K562 (cell line): ENCODE measurements around the gene YPEL1. TPM values are rescaled to one million over a fixed set of nuclear protein-coding genes. Genes with fewer than 3 reads are reported as not detected.

Experiments used
- ATAC-seq: fragments of 200-7000 bp; cut with Tn5 transposase; 3 replicates; pipeline ENCODE4 v1.9.1; 2020; ENCODE audit warnings: moderate library complexity
- BruUV-seq: library from RNA; stranded (reverse); fragments of 400-500 nt; replicated peaks from 2 replicates; lab custom pipeline; 2021; lab: Mats Ljungman, UMichigan
- CTCF ChIA-PET: fragments of 300-600 bp; formaldehyde crosslinking; extraction: SDS; loops from one replicate; lab custom pipeline; 2021; ENCODE audit warnings: low intra/inter-chr PET ratio; lab: Yijun Ruan, JAX
- POLR2A ChIA-PET: fragments of 300-600, 350-650 bp; sonication (Branson Sonifier 250); formaldehyde crosslinking; extraction: SDS; loops from one replicate; lab custom pipeline; 2021; ENCODE audit warnings: antibody characterized with exemption, inconsistent platforms; lab: Yijun Ruan, JAX
- DNase-seq, 4 experiments: peaks; one replicate each; pipeline versions ENCODE4 v3.0.0 to v3.0.0-alpha.2; 2011 to 2018; ENCODE audit warnings: low spot score in 3 of 4, mixed read lengths in 3 of 4; ENCODE audit errors: extremely low read depth in 1 of 4
- FAIRE-seq: peaks from 2 replicates; lab custom pipeline; 2011; peaks lifted over from hg19 to GRCh38; lab: Jason Lieb, UNC
- H2AFZ ChIP-seq: 2 replicates; pipeline ENCODE4 v1.6.0; 2011; ENCODE audit warnings: low read depth, low read length, control low read depth, inconsistent platforms
- H3K27ac ChIP-seq: fragments of 200-600 bp; 3 replicates; pipeline ENCODE4 v1.8.0; 2011; ENCODE audit warnings: low read depth, mild to moderate bottlenecking, control low read depth, inconsistent platforms, low read length, moderate library complexity, mixed read lengths; ENCODE audit errors: extremely low read depth
- H3K27me3 ChIP-seq, 2 experiments: fragments of 300-600 bp in 1 of 2; 2 replicates in 1 of 2; 3 replicates in 1 of 2; pipeline versions ENCODE4 v1.6.0 to v1.8.0; 2011; ENCODE audit warnings: inconsistent platforms in 2 of 2, low read length in 2 of 2, mild to moderate bottlenecking in 1 of 2, mixed read lengths in 1 of 2, moderate library complexity in 1 of 2; ENCODE audit not compliant: control insufficient read depth in 2 of 2, insufficient read depth in 2 of 2
- H3K36me3 ChIP-seq: fragments of 300-600 bp; 3 replicates; pipeline ENCODE4 v1.8.0; 2011; ENCODE audit warnings: mild to moderate bottlenecking, low read length, inconsistent platforms; ENCODE audit not compliant: control insufficient read depth, insufficient read depth
- H3K4me1 ChIP-seq, 2 experiments: fragments of 200-600 bp in 1 of 2; replicated peaks in 1 of 2; 2 replicates in 1 of 2; 3 replicates in 1 of 2; pipeline versions ENCODE4 v1.5.1 to v1.8.0; 2011; ENCODE audit warnings: inconsistent platforms in 2 of 2, low read length in 2 of 2, mild to moderate bottlenecking in 1 of 2, mixed read lengths in 1 of 2, moderate library complexity in 1 of 2; ENCODE audit not compliant: control insufficient read depth in 2 of 2, insufficient read depth in 2 of 2
- H3K4me2 ChIP-seq: 2 replicates; pipeline ENCODE4 v1.6.1; 2011; ENCODE audit warnings: low read length, control low read depth, inconsistent platforms, mixed read lengths; ENCODE audit not compliant: insufficient read depth
- H3K4me3 ChIP-seq: fragments of 200-600 bp; sonication (generic), shearing (Covaris generic); 2 replicates; pipeline ENCODE4 v1.5.1; 2016; ENCODE audit warnings: control low read depth, inconsistent platforms
- H3K79me2 ChIP-seq: fragments of 200-600 bp; 3 replicates; pipeline ENCODE4 v1.8.0; 2011; ENCODE audit warnings: low read length, inconsistent platforms; ENCODE audit not compliant: control insufficient read depth, insufficient read depth
- H3K9ac ChIP-seq, 2 experiments: 2 replicates each; pipeline versions ENCODE4 v1.6.0 to v1.6.1; 2011; ENCODE audit warnings: low read depth in 2 of 2, low read length in 2 of 2, control low read depth in 1 of 2, inconsistent platforms in 1 of 2, mild to moderate bottlenecking in 1 of 2, mixed read lengths in 1 of 2; ENCODE audit not compliant: insufficient read depth in 1 of 2
- H3K9me1 ChIP-seq: one replicate; pipeline ENCODE4 v1.6.0; 2011; ENCODE audit warnings: inconsistent platforms, mild to moderate bottlenecking, low read length, moderate library complexity; ENCODE audit not compliant: control insufficient read depth, insufficient read depth
- H3K9me3 ChIP-seq: replicated peaks from 2 replicates; pipeline ENCODE4 v1.5.1; 2011; ENCODE audit warnings: low read depth, low read length, inconsistent platforms; ENCODE audit not compliant: control insufficient read depth, insufficient read depth
- H4K20me1 ChIP-seq: replicated peaks from 2 replicates; pipeline ENCODE4 v1.6.1; 2011; ENCODE audit warnings: low read length, inconsistent platforms, mixed read lengths; ENCODE audit not compliant: control insufficient read depth, insufficient read depth
- BHLHE40 ChIP-seq: IDR thresholded peaks from 2 replicates; pipeline ENCODE4 v1.6.1; 2011; ENCODE audit warnings: low read length, improper control_type of control experiment
- E2F3 ChIP-seq: fragments of 250-450 bp; sonication (Bioruptor Pico); IDR thresholded peaks from 2 replicates; pipeline ENCODE4 v1.4.0; 2020; ENCODE audit warnings: mild to moderate bottlenecking
- GABPB1 ChIP-seq: sonication (generic); formaldehyde crosslinking; IDR thresholded peaks from 2 replicates; pipeline ENCODE4 v1.8.0; 2022; ENCODE audit warnings: mild to moderate bottlenecking, missing genetic modification reagents
- HDAC8 ChIP-seq: fragments of 450-650 bp; IDR thresholded peaks from 2 replicates; pipeline ENCODE4 v1.6.1; 2016; ENCODE audit warnings: mild to moderate bottlenecking, missing genetic modification characterization, moderate library complexity, missing compliant biosample characterization
- LCOR ChIP-seq: sonication (generic); formaldehyde crosslinking; IDR thresholded peaks from 2 replicates; pipeline ENCODE4 v1.8.0; 2022; ENCODE audit warnings: mild to moderate bottlenecking, missing genetic modification reagents
- U2AF1 ChIP-seq: fragments of 200-400 bp; formaldehyde crosslinking; optimal IDR thresholded peaks from 2 replicates; pipeline ENCODE3; 2017; ENCODE audit warnings: mild to moderate bottlenecking, low read depth, low read length, moderate library complexity
- YY1 ChIP-seq, 3 experiments: IDR thresholded peaks; 2 replicates each; pipeline ENCODE4 v1.6.1; 2011; ENCODE audit warnings: low read length in 2 of 3, mild to moderate bottlenecking in 2 of 3, moderate library complexity in 2 of 3, borderline replicate concordance in 1 of 3, control low read depth in 1 of 3, low read depth in 1 of 3; ENCODE audit not compliant: insufficient read depth in 3 of 3, insufficient replicate concordance in 2 of 3, control insufficient read depth in 1 of 3, insufficient read length in 1 of 3; ENCODE audit errors: extremely low read depth in 1 of 3
- ZNF184 ChIP-seq: sonication (generic); formaldehyde crosslinking; IDR thresholded peaks from 2 replicates; pipeline ENCODE4 v1.5.0; 2020; ENCODE audit warnings: missing genetic modification reagents
- ZNF57 ChIP-seq: fragments of 450-650 bp; formaldehyde crosslinking; IDR thresholded peaks from 2 replicates; pipeline ENCODE4 v1.4.0; 2020; ENCODE audit warnings: mild to moderate bottlenecking, moderate library complexity
- ZNF583 ChIP-seq: fragments of 250-450 bp; sonication (Bioruptor Pico); IDR thresholded peaks from 2 replicates; pipeline ENCODE4 v1.4.0; 2020
- WGBS: fragments of 100-300 bp; shearing (Covaris generic); methylation state at CpG from one replicate; pipeline ENCODE4 v1.1.6; 2016; ENCODE audit warnings: low coverage, mixed read lengths; ENCODE audit not compliant: insufficient coverage; ENCODE audit errors: missing lambda C conversion rate; 5-methylcytosine and 5-hydroxymethylcytosine counted together
- in situ Hi-C: fragments of 300-500 bp; cut with MboI; formaldehyde crosslinking; loops from 4 replicates; pipeline ENCODE4 v1.15.0; 2018; ENCODE audit warnings: inconsistent platforms, mixed read lengths
- intact Hi-C: fragments of 100-400 bp; cut with micrococcal nuclease; formaldehyde crosslinking; loops from 2 replicates; pipeline ENCODE4 v1.14.2; 2022
- polyA plus RNA-seq, 8 experiments: library from polyadenylated mRNA; depleted of rRNA in 4 of 8; stranded (reverse) in 5 of 8; unstranded in 3 of 8; fragments of >200 nt; fragmentation: Nextera tagmentation in 2 of 8; fragmentation: Illumina TruSeq in 1 of 8; extraction: Ambion mirVana in 2 of 8; extraction: Trizol in 1 of 8; gene quantifications; 2 replicates each; pipeline versions ENCODE4 v1.2.1 to v1.2.3, GENCODE V29; 2011 to 2014; ENCODE audit warnings: inconsistent platforms in 1 of 8, missing spikeins in 1 of 8
- total RNA-seq, 7 experiments: library from RNA; depleted of rRNA in 6 of 7; stranded (reverse); fragments of >200 nt in 6 of 7; fragmentation: Illumina TruSeq in 2 of 7; extraction: Trizol in 2 of 7; gene quantifications; 2 replicates each; pipeline versions ENCODE4 v1.2.1 to v1.2.3, GENCODE V29; 2011 to 2021; ENCODE audit warnings: low replicate concordance in 1 of 7
- TF ChIP-seq, protein P1 (sequence below): fragments of 250-450 bp; sonication (Bioruptor Pico); IDR thresholded peaks from 2 replicates; pipeline ENCODE4 v1.4.0; 2020; ENCODE audit warnings: mild to moderate bottlenecking, moderate library complexity, borderline replicate concordance
- TF ChIP-seq, protein P2 (sequence below), 2 experiments: fragments of 150-350 bp in 1 of 2; IDR thresholded peaks; 2 replicates each; pipeline ENCODE4 v1.6.1; 2012 to 2016; ENCODE audit warnings: low read depth in 2 of 2, low read length in 2 of 2, mild to moderate bottlenecking in 1 of 2, moderate library complexity in 1 of 2
- TF ChIP-seq, protein P3 (sequence below): fragments of 450-650 bp; IDR thresholded peaks from 2 replicates; pipeline ENCODE4 v1.6.1; 2018; ENCODE audit warnings: mild to moderate bottlenecking, low read depth; ENCODE audit not compliant: partially characterized antibody

The YPEL1 gene
- total and polyA plus RNA-seq, 9 of the 15 experiments (the other 6 are each of a cell fraction or from before 2014, with no cell fraction given): 0.07 to 2.2 (median 0.46) TPM

DNA sequence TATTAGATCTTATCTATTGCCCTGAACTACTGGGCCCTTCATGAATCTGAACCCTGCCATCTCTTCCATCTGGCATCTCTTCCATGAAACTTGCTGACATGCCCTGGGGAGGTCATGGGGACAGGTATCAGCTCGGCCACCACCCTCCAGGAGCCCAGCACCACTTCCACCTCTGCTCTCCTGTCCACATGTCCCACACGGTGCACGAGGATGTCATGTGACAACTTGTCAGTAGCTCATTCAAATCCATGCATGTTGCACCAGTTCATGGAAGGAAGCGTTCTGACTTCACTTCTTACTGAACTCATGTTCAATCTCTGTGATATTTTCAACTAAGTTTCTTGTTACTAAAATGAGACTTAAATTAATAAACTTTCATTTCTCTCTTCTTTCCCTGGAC, 16.6 kb downstream of the YPEL1 start:
- in situ Hi-C loops: loop anchor here (5.0 kb wide), 1 partner anchor 1022 kb away; no protein-coding TSS in a partner anchor
- intact Hi-C loops: no loop called here
- TF ChIP-seq LCOR (no peak), E2F3 (CRISPR knock-in tag) (no peak), HDAC8 (tag) (no peak), BHLHE40 (peak; percentile 81), ZNF184 (CRISPR knock-in tag) (no peak), U2AF1 (no peak), ZNF57 (CRISPR knock-in tag) (no peak), YY1 (IDR thresholded peaks at IDR 0.05; ENCODE audit: borderline replicate concordance in 1 of 3, control insufficient read depth in 1 of 3, extremely low read depth in 1 of 3, insufficient read depth in 3 of 3, insufficient read length in 1 of 3, insufficient replicate concordance in 2 of 3, low read depth in 1 of 3, low read length in 2 of 3) (no peak), ZNF583 (CRISPR knock-in tag) (no peak), GABPB1 (CRISPR knock-in tag) (no peak)
- TF ChIP-seq, protein P1, sequence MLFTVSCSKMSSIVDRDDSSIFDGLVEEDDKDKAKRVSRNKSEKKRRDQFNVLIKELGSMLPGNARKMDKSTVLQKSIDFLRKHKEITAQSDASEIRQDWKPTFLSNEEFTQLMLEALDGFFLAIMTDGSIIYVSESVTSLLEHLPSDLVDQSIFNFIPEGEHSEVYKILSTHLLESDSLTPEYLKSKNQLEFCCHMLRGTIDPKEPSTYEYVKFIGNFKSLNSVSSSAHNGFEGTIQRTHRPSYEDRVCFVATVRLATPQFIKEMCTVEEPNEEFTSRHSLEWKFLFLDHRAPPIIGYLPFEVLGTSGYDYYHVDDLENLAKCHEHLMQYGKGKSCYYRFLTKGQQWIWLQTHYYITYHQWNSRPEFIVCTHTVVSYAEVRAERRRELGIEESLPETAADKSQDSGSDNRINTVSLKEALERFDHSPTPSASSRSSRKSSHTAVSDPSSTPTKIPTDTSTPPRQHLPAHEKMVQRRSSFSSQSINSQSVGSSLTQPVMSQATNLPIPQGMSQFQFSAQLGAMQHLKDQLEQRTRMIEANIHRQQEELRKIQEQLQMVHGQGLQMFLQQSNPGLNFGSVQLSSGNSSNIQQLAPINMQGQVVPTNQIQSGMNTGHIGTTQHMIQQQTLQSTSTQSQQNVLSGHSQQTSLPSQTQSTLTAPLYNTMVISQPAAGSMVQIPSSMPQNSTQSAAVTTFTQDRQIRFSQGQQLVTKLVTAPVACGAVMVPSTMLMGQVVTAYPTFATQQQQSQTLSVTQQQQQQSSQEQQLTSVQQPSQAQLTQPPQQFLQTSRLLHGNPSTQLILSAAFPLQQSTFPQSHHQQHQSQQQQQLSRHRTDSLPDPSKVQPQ (CRISPR knock-in tag): no peak
- TF ChIP-seq, protein P2, sequence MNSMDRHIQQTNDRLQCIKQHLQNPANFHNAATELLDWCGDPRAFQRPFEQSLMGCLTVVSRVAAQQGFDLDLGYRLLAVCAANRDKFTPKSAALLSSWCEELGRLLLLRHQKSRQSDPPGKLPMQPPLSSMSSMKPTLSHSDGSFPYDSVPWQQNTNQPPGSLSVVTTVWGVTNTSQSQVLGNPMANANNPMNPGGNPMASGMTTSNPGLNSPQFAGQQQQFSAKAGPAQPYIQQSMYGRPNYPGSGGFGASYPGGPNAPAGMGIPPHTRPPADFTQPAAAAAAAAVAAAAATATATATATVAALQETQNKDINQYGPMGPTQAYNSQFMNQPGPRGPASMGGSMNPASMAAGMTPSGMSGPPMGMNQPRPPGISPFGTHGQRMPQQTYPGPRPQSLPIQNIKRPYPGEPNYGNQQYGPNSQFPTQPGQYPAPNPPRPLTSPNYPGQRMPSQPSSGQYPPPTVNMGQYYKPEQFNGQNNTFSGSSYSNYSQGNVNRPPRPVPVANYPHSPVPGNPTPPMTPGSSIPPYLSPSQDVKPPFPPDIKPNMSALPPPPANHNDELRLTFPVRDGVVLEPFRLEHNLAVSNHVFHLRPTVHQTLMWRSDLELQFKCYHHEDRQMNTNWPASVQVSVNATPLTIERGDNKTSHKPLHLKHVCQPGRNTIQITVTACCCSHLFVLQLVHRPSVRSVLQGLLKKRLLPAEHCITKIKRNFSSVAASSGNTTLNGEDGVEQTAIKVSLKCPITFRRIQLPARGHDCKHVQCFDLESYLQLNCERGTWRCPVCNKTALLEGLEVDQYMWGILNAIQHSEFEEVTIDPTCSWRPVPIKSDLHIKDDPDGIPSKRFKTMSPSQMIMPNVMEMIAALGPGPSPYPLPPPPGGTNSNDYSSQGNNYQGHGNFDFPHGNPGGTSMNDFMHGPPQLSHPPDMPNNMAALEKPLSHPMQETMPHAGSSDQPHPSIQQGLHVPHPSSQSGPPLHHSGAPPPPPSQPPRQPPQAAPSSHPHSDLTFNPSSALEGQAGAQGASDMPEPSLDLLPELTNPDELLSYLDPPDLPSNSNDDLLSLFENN (IDR thresholded peaks at IDR 0.05; ENCODE audit: low read depth in 2 of 2, low read length in 2 of 2): no peak
- TF ChIP-seq, protein P3, sequence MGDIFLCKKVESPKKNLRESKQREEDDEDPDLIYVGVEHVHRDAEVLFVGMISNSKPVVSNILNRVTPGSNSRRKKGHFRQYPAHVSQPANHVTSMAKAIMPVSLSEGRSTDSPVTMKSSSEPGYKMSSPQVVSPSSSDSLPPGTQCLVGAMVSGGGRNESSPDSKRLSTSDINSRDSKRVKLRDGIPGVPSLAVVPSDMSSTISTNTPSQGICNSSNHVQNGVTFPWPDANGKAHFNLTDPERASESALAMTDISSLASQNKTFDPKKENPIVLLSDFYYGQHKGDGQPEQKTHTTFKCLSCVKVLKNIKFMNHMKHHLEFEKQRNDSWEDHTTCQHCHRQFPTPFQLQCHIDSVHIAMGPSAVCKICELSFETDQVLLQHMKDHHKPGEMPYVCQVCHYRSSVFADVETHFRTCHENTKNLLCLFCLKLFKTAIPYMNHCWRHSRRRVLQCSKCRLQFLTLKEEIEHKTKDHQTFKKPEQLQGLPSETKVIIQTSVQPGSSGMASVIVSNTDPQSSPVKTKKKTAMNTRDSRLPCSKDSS: no peak

More for the DNA sequence above, 16.6 kb downstream of the YPEL1 start:
- Histone ChIP-seq H3K4me2 (no peak overlapping the region; the same call in 1 of the 2 replicates), H3K4me3 (no peak overlapping the region), H4K20me1 (peaks cover 19% of the 10 kb centered on the region), H3K79me2 (no peaks in the 10 kb centered on the region), H3K4me1 (peaks cover 0 to 6% of the 10 kb centered on the region in 2 experiments; a peak in 3 of 5 replicates), H3K27ac (no peak overlapping the region), H3K36me3 (no peaks in the 10 kb centered on the region), H3K27me3 (peaks cover 31 to 56% of the 10 kb centered on the region in 2 experiments), H3K9me1 (no peaks in the 10 kb centered on the region), H3K9ac (peak overlapping the region in 1 of 2 experiments; percentile 59; a peak in 1 of 4 replicates), H3K9me3 (no peaks in the 10 kb centered on the region), H2AFZ (peak overlapping the region; percentile 1; the same call in 1 of the 2 replicates)
- ChIA-PET POLR2A (interaction anchor here (0.6 to 5.0 kb wide), 29 partner anchors 9 to 801 kb away, joined by 3 to 53 read pairs (median 4); partner anchors contain the start of genes YPEL1 and ZNF280A), CTCF (interaction anchor here (0.9 kb wide), 2 partner anchors 28 to 228 kb away, joined by 3 to 4 read pairs; no protein-coding TSS in a partner anchor)
- peak; percentile 29 for ATAC-seq
- no peak for FAIRE-seq
- 5% methylated on average over 4 of the region's 4 CpGs for WGBS
- peak in 2 of 4 experiments; percentile 61 to 63 for DNase-seq
- BruUV-seq: no TSS peak
